GM13977 (cell line): ENCODE measurements around the gene CLDND1.

Experiments
- DNase-seq: peaks from one replicate; pipeline ENCODE4 v3.0.0; 2012; ENCODE audit warnings: low spot score
- in situ Hi-C: fragments of 300-500 bp; cut with MboI; formaldehyde crosslinking; loops from one replicate; pipeline ENCODE4 v1.12.0; 2022; ENCODE audit warnings: low sequenced_read_pairs, low pct_unique_long_range_greater_than_20kb, mixed read lengths, inconsistent platforms; ENCODE audit not compliant: unreplicated experiment
- TF ChIP-seq, protein P1 (sequence below): IDR thresholded peaks from 2 replicates; pipeline ENCODE4 v1.5.1; 2012; ENCODE audit warnings: mild to moderate bottlenecking, control low read depth; ENCODE audit not compliant: insufficient read depth; ENCODE audit errors: extremely low read depth, missing control alignments

The CLDND1 gene

GRCh38 chr3:98522544-98523281, at the start of gene CLDND1:
TSS of gene CLDND1 (minus strand) at chr3:98522902. CDS start at chr3:98521424, 1,478 bp downstream.
- TF ChIP-seq, protein P1, sequence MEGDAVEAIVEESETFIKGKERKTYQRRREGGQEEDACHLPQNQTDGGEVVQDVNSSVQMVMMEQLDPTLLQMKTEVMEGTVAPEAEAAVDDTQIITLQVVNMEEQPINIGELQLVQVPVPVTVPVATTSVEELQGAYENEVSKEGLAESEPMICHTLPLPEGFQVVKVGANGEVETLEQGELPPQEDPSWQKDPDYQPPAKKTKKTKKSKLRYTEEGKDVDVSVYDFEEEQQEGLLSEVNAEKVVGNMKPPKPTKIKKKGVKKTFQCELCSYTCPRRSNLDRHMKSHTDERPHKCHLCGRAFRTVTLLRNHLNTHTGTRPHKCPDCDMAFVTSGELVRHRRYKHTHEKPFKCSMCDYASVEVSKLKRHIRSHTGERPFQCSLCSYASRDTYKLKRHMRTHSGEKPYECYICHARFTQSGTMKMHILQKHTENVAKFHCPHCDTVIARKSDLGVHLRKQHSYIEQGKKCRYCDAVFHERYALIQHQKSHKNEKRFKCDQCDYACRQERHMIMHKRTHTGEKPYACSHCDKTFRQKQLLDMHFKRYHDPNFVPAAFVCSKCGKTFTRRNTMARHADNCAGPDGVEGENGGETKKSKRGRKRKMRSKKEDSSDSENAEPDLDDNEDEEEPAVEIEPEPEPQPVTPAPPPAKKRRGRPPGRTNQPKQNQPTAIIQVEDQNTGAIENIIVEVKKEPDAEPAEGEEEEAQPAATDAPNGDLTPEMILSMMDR = no peak
- peak; percentile 93 for DNase-seq
- in situ Hi-C loops = no loop called here

GRCh38 chr3:98568402-98568801, 45.7 kb upstream of the CLDND1 start:
- in situ Hi-C loops = no loop called here

DNA sequence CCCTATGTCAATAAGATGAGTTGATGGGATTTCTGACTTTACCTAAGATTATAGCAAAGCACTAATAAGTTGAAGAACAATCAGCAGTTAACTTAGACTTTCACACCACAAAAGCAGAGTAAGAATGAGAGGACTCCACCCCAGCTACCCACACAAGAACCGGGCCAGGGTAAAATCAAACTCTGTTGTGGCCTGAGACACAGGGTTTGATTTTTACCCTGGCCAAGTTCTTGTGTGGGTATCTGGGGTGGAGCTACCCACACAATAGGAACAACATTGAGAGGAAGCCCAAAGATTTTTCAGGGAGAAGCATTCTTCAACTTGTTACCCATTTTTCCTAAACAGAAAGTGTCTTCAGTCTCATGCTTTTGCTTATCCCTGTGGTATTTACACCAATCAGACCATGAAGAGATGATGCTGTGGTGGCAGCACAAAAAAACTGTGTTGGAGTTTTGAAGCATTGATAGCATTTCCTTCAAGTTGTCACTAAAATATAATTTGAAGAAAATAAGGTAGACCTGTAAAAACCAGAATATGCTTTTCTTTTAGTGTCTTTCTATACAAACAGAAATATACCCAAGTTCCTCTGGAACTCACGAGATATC, 45.1 kb upstream of the CLDND1 start:
- no peak for DNase-seq
- in situ Hi-C loops = no loop called here
- TF ChIP-seq, protein P1 = no peak

More at GRCh38 chr3:98568402-98568801, 45.7 kb upstream of the CLDND1 start:
- TF ChIP-seq, protein P1 = no peak
- no peak for DNase-seq

- DNase-seq = no peak
- in situ Hi-C loops = no loop called here
- TF ChIP-seq, protein P1 = no peak
Observed at GRCh38 chr3:98565843-98566242, 43.1 kb upstream of the CLDND1 start.

DNA sequence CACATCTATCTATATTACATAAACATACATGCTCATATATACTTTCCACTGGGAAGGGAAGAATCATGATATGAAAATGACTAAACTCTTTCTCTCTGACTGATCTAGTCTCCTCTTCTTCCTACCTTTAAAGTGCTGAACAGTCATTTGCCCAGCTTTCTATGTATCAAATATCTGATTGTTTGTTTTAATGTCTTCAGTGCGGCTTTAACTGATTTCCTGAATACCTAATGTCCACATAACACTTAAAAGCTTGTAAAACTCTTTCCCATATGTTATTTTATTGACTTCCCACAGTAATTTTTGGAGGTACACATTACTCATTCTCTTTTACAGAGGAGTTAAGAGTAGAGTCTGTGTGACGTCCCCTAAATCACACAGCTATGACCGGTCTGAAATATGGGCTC, 42.5 kb upstream of the CLDND1 start:
- in situ Hi-C loops = no loop called here
- DNase-seq = no peak
- TF ChIP-seq, protein P1 = no peak

GRCh38 chr3:98564282-98565005, 41.7 kb upstream of the CLDND1 start:
- in situ Hi-C loops = loop anchor here (5.0 kb wide), 1 partner anchor 37 kb away; no protein-coding TSS in a partner anchor

More at GRCh38 chr3:98564282-98565005, 41.7 kb upstream of the CLDND1 start:
- TF ChIP-seq, protein P1 = no peak
- no peak for DNase-seq
